HG02623 (cell line): ENCODE data around the gene ASIP.
"Not testable (repeated sequence)": the region's sequence is repeated elsewhere in the genome, so short reads cannot be mapped to it uniquely, and the experiment has no call there.

Experiments
- ATAC-seq: cut with Tn5 transposase; IDR thresholded peaks from one replicate; pipeline ENCODE4 v1.9.1; 2021; ENCODE audit warnings: moderate library complexity; ENCODE audit not compliant: unreplicated experiment

The ASIP gene

GRCh38 chr20:34282041-34282440 lies 40.8 kb downstream of the ASIP start:
- no peak for ATAC-seq

- ATAC-seq = no peak
These were observed 42.6 kb downstream of the ASIP start for GRCh38 chr20:34283844-34284243.

- no peak for ATAC-seq
These were observed 44.2 kb downstream of the ASIP start for GRCh38 chr20:34285450-34285849.

GRCh38 chr20:34287500-34287899 lies 46.3 kb downstream of the ASIP start:
- not testable (repeated sequence) for ATAC-seq

GRCh38 chr20:34290471-34290870 lies 49.2 kb downstream of the ASIP start:
- no peak for ATAC-seq

GRCh38 chr20:34292496-34292895 lies 51.3 kb downstream of the ASIP start:
- ATAC-seq = no peak

- ATAC-seq = no peak
These were observed 51.9 kb downstream of the ASIP start for GRCh38 chr20:34293119-34293518.

GRCh38 chr20:34293589-34293988 lies 52.4 kb downstream of the ASIP start:
- ATAC-seq = no peak

GRCh38 chr20:34294563-34294962 lies 53.3 kb downstream of the ASIP start:
- no peak for ATAC-seq

- no peak for ATAC-seq
These were observed 54.1 kb downstream of the ASIP start for GRCh38 chr20:34295284-34295683.

- ATAC-seq = no peak
These were observed 55.2 kb downstream of the ASIP start for GRCh38 chr20:34296468-34296867.

- ATAC-seq = not testable (repeated sequence)
These were observed 57.1 kb downstream of the ASIP start for GRCh38 chr20:34298294-34298784.

- no peak for ATAC-seq
These were observed 58.5 kb downstream of the ASIP start for GRCh38 chr20:34299556-34300255.

GRCh38 chr20:34300256-34300806 lies 59.1 kb downstream of the ASIP start:
- ATAC-seq = no peak

GRCh38 chr20:34300809-34301586 lies 59.8 kb downstream of the ASIP start:
- no peak for ATAC-seq

GRCh38 chr20:34301587-34302311 lies 60.5 kb downstream of the ASIP start:
- no peak for ATAC-seq

- no peak for ATAC-seq
These were observed 61.1 kb downstream of the ASIP start for GRCh38 chr20:34302312-34302722.

- peak; percentile 85 for ATAC-seq
These were observed 61.7 kb downstream of the ASIP start, which contains the start of gene AHCY for GRCh38 chr20:34302723-34303533. Gene AHCY, minus strand, starts transcription at chr20:34303355. Its CDS starts 85 bp downstream, at chr20:34303270.

GRCh38 chr20:34305333-34306230 lies 64.4 kb downstream of the ASIP start:
- ATAC-seq = no peak
